Suprapubic skin (tissue), 4 donors: ENCODE measurements around the gene ATP5F1E. TPM values are rescaled to one million over a fixed set of nuclear protein-coding genes. Genes with fewer than 3 reads are reported as not detected.

Source experiments
- DNase-seq, 2 donors: peaks; one replicate each; pipeline ENCODE4 v3.0.0-alpha.2; 2019; ENCODE audit warnings: low spot score in 2 of 2
- H3K27ac ChIP-seq: fragments of 200-600 bp; sonication (generic); one replicate; pipeline ENCODE4 v1.5.1; 2019
- H3K27me3 ChIP-seq: fragments of 200-600 bp; sonication (generic); one replicate; pipeline ENCODE4 v1.5.1; 2019
- H3K36me3 ChIP-seq: fragments of 200-600 bp; sonication (generic); one replicate; pipeline ENCODE4 v1.5.1; 2019
- H3K4me1 ChIP-seq: fragments of 200-600 bp; sonication (generic); one replicate; pipeline ENCODE4 v1.5.1; 2019
- H3K4me3 ChIP-seq: fragments of 200-600 bp; sonication (generic); one replicate; pipeline ENCODE4 v1.5.1; 2019; ENCODE audit warnings: mild to moderate bottlenecking
- H3K9me3 ChIP-seq: fragments of 200-600 bp; sonication (generic); one replicate; pipeline ENCODE4 v1.5.1; 2019
- CTCF ChIP-seq, 2 donors: fragments of 200-600 bp in 1 of 2; fragments of 450-650 bp in 1 of 2; sonication (generic) in 1 of 2; IDR thresholded peaks; one replicate each; pipeline ENCODE4 v1.5.1; 2016 to 2019; ENCODE audit warnings: antibody characterized with exemption in 2 of 2, mild to moderate bottlenecking in 1 of 2, moderate library complexity in 1 of 2
- EP300 ChIP-seq: sonication (generic); formaldehyde crosslinking; IDR thresholded peaks from one replicate; pipeline ENCODE4 v1.6.1; 2017; ENCODE audit warnings: antibody characterized with exemption
- POLR2A ChIP-seq, 2 donors: fragments of 450-650 bp; IDR thresholded peaks; one replicate each; pipeline ENCODE4 v1.6.1; 2017; ENCODE audit warnings: antibody characterized with exemption in 2 of 2, mild to moderate bottlenecking in 2 of 2, moderate library complexity in 2 of 2
- POLR2AphosphoS5 ChIP-seq, 3 donors: sonication (generic); formaldehyde crosslinking; IDR thresholded peaks; one replicate each; pipeline ENCODE4 v1.6.1; 2017; ENCODE audit warnings: antibody characterized with exemption in 3 of 3
- WGBS: methylation state at CpG from one replicate; pipeline ENCODE4 v1.1.5; 2018; 5-methylcytosine and 5-hydroxymethylcytosine counted together
- total RNA-seq, 4 donors: library from RNA; depleted of rRNA; stranded (reverse); fragments of >200 nt; gene quantifications; one replicate each; pipeline ENCODE4 v1.1.0, GENCODE V29; 2016

The ATP5F1E gene
- total RNA-seq, 4 donors from 2014 or later, result 16.1 to 26.8 (median 19.5) TPM

- no peak for DNase-seq
- Histone ChIP-seq H3K27me3 (peaks cover 24% of the 10 kb centered on the region), H3K4me3 (no peak overlapping the region), H3K4me1 (no peaks in the 10 kb centered on the region), H3K27ac (no peak overlapping the region), H3K36me3 (no peaks in the 10 kb centered on the region), H3K9me3 (no peaks in the 10 kb centered on the region)
- TF ChIP-seq POLR2AphosphoS5 (IDR thresholded peaks at IDR 0.05), result no peak
- no peak for TF ChIP-seq CTCF (IDR thresholded peaks at IDR 0.05)
- no peak for TF ChIP-seq EP300
- no peak for TF ChIP-seq POLR2A (IDR thresholded peaks at IDR 0.05)
- 44% methylated on average over 3 of the region's 3 CpGs for WGBS
Observed at GRCh38 chr20:59074456-59074855, 42.3 kb upstream of the ATP5F1E start.

DNA sequence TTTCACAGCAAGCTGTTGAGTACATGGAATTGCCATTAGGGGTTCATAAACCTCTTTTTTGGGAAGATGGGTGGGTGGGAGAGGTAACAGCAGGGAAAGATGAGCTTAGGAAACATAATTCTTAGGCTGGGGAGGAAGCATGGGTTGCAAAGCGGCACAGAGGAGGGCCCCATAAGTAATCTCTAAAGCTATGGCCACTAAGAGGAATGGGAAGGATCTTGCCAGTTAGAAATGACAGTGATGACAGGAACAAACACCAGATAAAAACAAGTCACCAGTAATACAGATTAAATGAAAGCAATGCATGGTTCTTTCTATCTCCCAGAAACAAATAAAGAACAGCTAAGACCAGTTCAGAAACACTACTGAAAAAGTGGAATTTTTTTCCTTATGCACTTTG lies 41.4 kb upstream of the ATP5F1E start:
- no peaks in the 10 kb centered on the region for H3K9me3 ChIP-seq
- H3K4me3 ChIP-seq, result no peak overlapping the region
- H3K27ac ChIP-seq, result no peak overlapping the region
- no peak for DNase-seq
- H3K36me3 ChIP-seq, result no peaks in the 10 kb centered on the region
- no peak for TF ChIP-seq POLR2A (IDR thresholded peaks at IDR 0.05)
- no peak for TF ChIP-seq POLR2AphosphoS5 (IDR thresholded peaks at IDR 0.05)
- no peak for TF ChIP-seq EP300
- TF ChIP-seq CTCF (IDR thresholded peaks at IDR 0.05), result no peak
- WGBS, result 93% methylated on average over 1 of the region's 1 CpG
- no peaks in the 10 kb centered on the region for H3K4me1 ChIP-seq
- H3K27me3 ChIP-seq, result peaks cover 26% of the 10 kb centered on the region

- no peak for TF ChIP-seq POLR2A (IDR thresholded peaks at IDR 0.05)
- no peak for TF ChIP-seq POLR2AphosphoS5 (IDR thresholded peaks at IDR 0.05)
- no peak for TF ChIP-seq CTCF (IDR thresholded peaks at IDR 0.05)
- no peak for TF ChIP-seq EP300
- H3K9me3 ChIP-seq, result no peaks in the 10 kb centered on the region
- DNase-seq, result no peak
- H3K36me3 ChIP-seq, result no peaks in the 10 kb centered on the region
- peaks cover 13% of the 10 kb centered on the region for H3K27me3 ChIP-seq
- H3K4me3 ChIP-seq, result no peak overlapping the region
- 58% methylated on average over 1 of the region's 1 CpG for WGBS
- H3K27ac ChIP-seq, result no peak overlapping the region
- no peaks in the 10 kb centered on the region for H3K4me1 ChIP-seq
Observed at GRCh38 chr20:59071216-59071615, 39.1 kb upstream of the ATP5F1E start.

GRCh38 chr20:59069026-59069425 lies 36.9 kb upstream of the ATP5F1E start:
- Histone ChIP-seq H3K36me3 (no peaks in the 10 kb centered on the region), H3K4me1 (peaks cover 6% of the 10 kb centered on the region), H3K27me3 (peaks cover 5% of the 10 kb centered on the region), H3K4me3 (no peak overlapping the region), H3K9me3 (no peaks in the 10 kb centered on the region), H3K27ac (no peak overlapping the region)
- 30% methylated on average over 2 of the region's 2 CpGs for WGBS
- DNase-seq, result no peak
- TF ChIP-seq CTCF (IDR thresholded peaks at IDR 0.05), result no peak
- no peak for TF ChIP-seq POLR2AphosphoS5 (IDR thresholded peaks at IDR 0.05)
- no peak for TF ChIP-seq POLR2A (IDR thresholded peaks at IDR 0.05)
- no peak for TF ChIP-seq EP300

DNA sequence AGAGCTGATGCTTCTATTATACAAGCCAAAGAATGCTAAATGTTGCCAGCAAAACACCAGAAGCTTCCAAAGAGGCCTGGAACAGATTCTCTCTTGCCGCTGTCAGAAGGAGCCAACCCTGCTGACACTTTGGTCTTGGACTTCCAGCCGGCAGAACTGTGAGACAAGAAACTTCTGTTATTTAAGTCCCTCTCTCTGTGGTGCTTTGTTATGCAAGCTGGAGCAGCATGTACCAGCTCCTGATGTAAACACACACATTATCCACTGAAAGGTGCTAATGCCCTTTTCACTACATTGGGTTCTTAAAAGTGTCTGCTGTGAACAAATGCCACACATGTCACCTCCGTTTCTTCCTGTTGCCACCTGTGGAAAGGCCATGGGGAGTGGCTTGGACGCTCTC lies 36.4 kb upstream of the ATP5F1E start:
- H3K4me3 ChIP-seq, result no peak overlapping the region
- no peaks in the 10 kb centered on the region for H3K36me3 ChIP-seq
- no peak overlapping the region for H3K27ac ChIP-seq
- TF ChIP-seq EP300, result no peak
- TF ChIP-seq POLR2A (IDR thresholded peaks at IDR 0.05), result no peak
- no peak for TF ChIP-seq POLR2AphosphoS5 (IDR thresholded peaks at IDR 0.05)
- TF ChIP-seq CTCF (IDR thresholded peaks at IDR 0.05), result no peak
- peaks cover 5% of the 10 kb centered on the region for H3K27me3 ChIP-seq
- WGBS, result 74% methylated on average over 4 of the region's 4 CpGs
- no peak for DNase-seq
- H3K4me1 ChIP-seq, result peaks cover 8% of the 10 kb centered on the region
- no peaks in the 10 kb centered on the region for H3K9me3 ChIP-seq
